Limb (tissue), 2 donors: Measurements from ENCODE around the gene MYOM1.
A peak's percentile ranks its signal among the peaks of the same experiment; 100 is the strongest.

Experiments used
- DNase-seq, 2 donors: peaks; one replicate each; pipeline ENCODE4 v3.0.0-alpha.2; 2016; ENCODE audit errors: extremely low spot score in 2 of 2

Gene MYOM1

GRCh38 chr18:3152294-3152693, 67.5 kb downstream of the MYOM1 start:
- DNase-seq: no peak

DNA sequence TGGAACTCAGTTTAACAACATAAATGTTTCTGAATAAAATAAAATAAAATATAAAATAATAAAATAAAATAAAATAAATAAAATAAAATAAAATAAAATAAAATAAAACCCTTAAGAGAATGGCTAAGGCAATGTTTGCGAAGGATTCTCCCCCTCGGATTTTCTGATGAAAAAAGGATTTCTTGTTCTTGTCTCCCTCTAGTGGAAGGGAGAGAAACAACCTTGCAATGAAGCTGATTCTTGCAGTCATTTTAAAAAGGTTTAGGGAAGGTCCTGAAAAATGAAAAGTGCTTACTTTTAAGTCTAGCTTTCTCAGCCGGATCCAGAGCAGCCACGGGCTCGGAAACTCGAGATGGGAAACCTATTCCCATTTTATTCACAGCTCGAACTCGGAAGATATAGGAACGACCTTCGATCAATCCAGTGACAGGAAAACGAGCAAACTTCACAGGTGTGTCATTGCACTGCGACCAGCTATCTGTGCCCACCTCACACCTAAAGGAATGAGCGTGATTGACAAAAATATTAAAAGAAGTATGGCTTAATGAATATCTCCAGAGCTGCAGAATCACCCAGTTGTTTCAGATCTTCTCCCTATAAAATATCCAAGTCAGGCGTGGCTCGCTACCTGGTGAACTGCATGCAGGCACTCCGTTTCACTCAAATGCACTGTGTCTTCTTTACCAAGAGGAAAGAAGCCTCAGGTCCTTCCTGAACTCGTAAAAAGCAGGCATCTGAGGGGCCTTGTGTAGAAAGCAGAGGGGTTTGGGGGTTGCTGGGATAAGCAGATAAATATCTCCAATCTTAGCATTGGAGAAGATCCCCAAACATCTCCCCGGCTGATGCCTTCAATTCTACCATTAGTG, 68.1 kb downstream of the MYOM1 start:
- DNase-seq: peak in 1 of 2 donors; percentile 39

DNA sequence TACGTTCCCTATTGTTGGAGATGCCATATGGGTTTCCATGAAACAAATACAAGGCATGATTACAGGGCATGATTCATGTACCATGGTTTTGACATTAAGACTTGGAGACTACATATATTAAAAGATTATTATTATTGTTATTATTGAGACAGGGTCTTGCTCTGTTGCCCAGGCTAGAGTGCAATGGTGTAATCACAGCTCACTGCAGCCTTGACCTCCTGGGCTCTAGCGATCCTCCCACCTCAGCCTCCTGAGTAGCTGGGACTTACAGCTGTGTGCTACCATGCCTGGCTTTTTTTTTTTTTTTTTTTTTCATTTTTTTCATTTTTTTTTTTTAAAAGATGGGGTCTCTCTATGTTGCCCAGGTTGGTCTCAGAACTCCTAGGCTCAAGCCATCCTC, 69.1 kb downstream of the MYOM1 start:
- no peak for DNase-seq

- DNase-seq: no peak
These were observed 69.5 kb downstream of the MYOM1 start for GRCh38 chr18:3150274-3150673.

- DNase-seq: no peak
These were observed 70.7 kb downstream of the MYOM1 start for GRCh38 chr18:3148930-3149535.

GRCh38 chr18:3147935-3148554, 71.7 kb downstream of the MYOM1 start:
- no peak for DNase-seq

DNA sequence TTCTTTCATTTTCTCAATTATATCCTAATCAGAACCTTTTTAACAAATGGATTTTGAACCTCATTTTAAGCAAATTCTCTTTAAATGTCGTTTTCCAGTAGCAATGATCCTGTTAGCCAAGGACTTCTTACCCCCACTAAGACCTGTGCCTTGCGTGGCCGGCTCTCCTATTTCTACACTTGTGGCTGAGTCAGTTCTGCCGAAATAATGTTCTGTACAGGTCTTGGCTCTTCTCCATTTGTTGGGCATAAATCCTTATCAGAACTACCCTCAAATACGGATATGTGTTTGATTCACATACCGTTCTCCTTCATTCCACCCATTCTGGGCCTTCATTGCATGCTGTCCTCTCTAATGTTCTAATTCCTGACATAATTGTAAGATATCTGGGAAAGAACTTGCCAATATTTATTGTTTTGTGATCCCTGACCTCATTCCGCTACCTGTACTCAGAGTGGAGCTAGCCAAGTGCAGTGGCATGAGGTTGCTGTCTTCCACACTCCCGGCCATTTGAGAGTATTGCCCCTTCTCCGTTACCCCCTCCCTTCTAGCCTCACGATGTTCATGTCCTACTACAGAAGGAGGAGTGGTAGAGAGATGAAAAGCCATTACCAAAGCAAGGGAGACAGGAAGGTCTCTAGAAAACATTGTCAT, 78.7 kb downstream of the MYOM1 start:
- DNase-seq: no peak

DNA sequence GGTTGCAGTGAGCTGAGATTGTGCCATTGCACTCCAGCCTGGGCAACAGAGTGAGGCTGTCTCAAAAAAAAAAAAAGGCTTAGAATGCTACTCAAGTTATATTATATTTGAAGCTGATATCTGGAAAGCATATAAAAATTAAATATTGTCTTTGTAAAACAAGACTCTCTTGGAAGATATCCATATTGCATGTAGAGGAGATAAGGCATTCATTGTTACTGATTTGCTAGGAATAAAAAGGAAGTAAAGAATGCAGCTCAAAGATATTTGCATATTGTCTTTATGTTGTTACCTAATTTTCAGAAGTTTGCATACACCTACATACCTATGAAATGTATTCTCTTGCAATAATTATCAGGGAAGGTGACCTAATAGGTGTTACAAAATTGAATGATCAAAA, 79.4 kb downstream of the MYOM1 start:
- DNase-seq: no peak

GRCh38 chr18:3139406-3139805, 80.4 kb downstream of the MYOM1 start:
- no peak for DNase-seq

DNA sequence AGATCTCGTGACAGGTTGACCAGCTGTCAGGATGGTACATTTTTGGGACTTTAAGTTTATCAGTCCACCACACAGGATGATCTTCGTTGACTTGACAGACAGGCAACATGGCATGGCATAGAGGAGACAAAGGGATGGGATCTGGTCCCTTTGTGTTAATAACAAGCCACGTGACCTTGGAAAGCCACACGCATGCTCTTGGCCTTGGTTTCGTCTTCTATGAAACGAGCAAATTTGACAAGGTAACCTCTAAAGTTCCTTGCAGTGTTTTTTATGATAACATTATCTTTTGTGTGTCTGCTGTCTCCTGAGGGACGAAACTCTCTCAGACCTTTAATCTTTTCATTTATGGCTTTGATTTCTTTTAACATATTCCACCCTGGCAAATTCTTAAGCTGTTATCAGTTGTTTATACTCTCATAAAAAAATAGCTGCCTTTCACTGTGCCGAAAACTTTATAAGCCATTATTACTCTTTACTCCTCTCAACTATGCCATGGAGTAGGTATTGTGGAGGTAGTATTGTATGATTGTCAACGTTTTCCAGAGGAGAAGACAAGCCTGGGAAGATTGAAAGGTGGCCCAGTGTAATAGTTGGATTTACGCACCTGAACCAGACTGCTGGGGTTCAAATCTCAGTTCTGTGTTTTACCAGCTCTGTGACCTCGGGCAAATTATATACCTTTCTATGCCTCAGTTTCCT, 81.3 kb downstream of the MYOM1 start:
- no peak for DNase-seq

DNA sequence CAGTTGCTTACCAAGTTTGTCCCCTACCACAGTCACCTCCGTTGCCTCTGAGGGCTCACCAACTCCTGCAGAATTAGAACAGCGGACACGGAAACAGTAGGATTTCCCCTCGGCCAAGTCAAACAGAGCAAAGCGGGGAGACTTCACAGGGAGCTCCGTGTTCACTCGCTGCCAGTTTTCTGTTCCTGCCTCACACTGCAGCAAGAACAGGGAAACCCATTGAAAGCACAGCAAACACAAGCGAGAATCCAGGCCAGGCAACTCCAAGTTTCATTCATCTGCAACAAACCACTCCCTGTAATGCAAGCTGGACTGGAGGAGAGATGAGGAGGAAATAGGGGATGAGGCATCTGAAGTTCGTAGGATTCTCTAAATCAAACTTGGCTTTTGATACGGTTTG, 84.2 kb downstream of the MYOM1 start:
- no peak for DNase-seq

DNA sequence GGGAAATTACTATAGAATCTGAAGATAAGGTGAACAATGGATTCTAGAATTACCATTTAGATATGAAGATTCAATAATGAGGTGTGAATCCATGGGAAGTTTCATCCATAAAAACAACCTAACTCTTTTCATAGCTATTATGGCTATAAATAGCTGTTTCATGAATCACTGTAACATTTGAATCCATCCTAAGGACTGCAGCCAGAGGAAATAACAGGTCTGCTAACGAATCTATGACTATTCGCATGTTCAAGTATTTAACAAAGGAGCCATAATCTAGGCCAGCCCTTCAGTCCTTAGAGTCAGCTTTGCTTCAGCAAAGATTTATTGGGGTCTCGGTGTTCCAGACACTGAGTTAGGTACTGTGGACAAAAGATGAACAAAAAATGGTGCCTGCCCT, 87.1 kb downstream of the MYOM1 start:
- DNase-seq: no peak

- no peak for DNase-seq
These were observed 89.4 kb downstream of the MYOM1 start for GRCh38 chr18:3130344-3130743.

GRCh38 chr18:3129053-3129864, 90.5 kb downstream of the MYOM1 start:
- peak; percentile 85 to 92 for DNase-seq

GRCh38 chr18:3126457-3127097, 93.2 kb downstream of the MYOM1 start:
- no peak for DNase-seq

DNA sequence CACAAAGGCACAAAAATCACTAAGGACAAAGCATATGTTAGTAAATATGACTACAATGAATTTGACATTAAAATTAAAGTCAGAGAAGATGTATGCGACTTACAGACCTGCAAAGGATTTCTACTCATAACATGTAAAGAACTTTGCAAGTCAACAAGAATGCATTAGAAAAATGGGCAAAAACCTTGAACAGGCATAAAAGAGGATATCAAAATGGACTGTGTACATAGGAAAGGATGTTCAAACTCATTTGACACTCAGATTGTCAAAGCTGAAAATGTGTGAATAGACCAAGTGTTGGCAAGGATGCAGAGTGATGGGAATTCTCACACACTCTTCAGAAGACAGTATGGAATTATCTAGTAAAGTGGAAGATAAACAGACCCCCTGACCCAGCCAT, 94.9 kb downstream of the MYOM1 start:
- DNase-seq: no peak

DNA sequence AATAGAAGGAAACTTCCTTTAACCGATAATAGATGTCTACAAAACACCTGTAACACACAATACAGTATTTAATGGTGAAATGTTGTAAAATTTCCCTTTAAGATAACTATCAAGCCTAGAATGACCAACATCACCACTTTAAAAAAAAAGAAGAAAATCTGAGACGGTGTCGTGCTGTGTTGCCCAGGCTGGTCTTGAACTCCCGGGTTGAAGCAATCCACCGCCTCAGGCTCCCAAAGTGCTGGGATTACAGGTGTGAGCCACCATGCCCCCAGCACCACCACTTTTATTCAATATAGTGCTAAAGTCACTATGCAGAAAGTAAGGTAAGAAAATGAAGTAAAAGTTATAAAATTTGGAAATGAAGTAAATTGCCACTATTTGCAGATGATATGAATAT, 96.9 kb downstream of the MYOM1 start:
- DNase-seq: no peak

DNA sequence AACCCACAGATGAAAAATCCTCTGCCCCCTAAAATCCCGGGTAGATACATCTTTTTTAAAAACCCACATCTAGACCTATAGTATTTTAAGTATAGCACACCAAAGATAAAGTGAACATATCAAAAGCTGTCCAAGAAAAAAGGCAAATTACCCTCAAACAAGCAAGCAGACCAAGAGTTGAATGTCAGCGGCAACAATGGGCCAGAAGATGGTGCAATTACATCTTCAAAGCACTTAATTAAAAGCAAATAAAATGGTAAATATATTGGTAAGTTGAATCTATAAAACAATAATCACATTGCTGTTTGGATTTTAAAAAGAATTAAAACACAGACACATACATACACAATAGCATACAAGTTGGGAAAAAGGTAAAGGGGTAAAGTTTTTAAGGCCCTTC, 98.5 kb downstream of the MYOM1 start:
- no peak for DNase-seq

GRCh38 chr18:3120356-3120755, 99.4 kb downstream of the MYOM1 start:
- no peak for DNase-seq
